Fibroblast of mammary gland (primary cell): ENCODE results near the gene STAT5A.
"Not testable (repeated sequence)": the region's sequence is repeated elsewhere in the genome, so short reads cannot be mapped to it uniquely, and the experiment has no call there.

Experiments used
- DNase-seq: peaks from one replicate; pipeline ENCODE4 v3.0.0-alpha.2; 2010; ENCODE audit warnings: low read depth
- H3K4me3 ChIP-seq: 2 replicates; pipeline ENCODE4 v1.5.1; 2011; ENCODE audit warnings: low read depth, mild to moderate bottlenecking, low read length, moderate library complexity; ENCODE audit not compliant: control insufficient read depth
- CTCF ChIP-seq: conservative IDR thresholded peaks from 2 replicates; pipeline ENCODE4 v1.5.1; 2011; ENCODE audit warnings: low read depth, low read length, inconsistent platforms; ENCODE audit not compliant: control insufficient read depth, insufficient read depth

The STAT5A gene

GRCh38 chr17:42294469-42295398, 6.4 kb downstream of the STAT5A start:
- TF ChIP-seq CTCF = no peak
- DNase-seq = no peak
- no peak overlapping the region for H3K4me3 ChIP-seq

GRCh38 chr17:42296012-42296411, 7.7 kb downstream of the STAT5A start:
- DNase-seq = no peak
- no peak overlapping the region for H3K4me3 ChIP-seq
- TF ChIP-seq CTCF = no peak

- not testable (repeated sequence) for H3K4me3 ChIP-seq, DNase-seq
These were observed 9.5 kb downstream of the STAT5A start for GRCh38 chr17:42297775-42298174.

- H3K4me3 ChIP-seq, DNase-seq: not testable (repeated sequence)
These were observed 11.1 kb downstream of the STAT5A start for GRCh38 chr17:42299361-42299760.

DNA sequence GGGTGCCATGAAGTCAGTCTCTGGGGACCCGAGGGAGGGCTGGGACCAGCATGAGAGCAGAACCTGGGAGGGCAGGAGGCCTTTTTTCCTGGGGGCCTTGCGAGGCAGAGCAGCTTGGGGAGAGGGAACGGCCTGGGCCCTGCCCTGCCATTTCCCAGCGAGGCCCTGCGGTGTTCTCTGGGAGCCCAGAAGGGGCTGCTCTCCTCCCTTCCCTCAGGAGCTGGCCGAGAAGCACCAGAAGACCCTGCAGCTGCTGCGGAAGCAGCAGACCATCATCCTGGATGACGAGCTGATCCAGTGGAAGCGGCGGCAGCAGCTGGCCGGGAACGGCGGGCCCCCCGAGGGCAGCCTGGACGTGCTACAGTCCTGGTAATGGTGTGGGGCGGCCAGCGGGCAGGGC, 11.6 kb downstream of the STAT5A start:
- DNase-seq, H3K4me3 ChIP-seq: not testable (repeated sequence)

DNA sequence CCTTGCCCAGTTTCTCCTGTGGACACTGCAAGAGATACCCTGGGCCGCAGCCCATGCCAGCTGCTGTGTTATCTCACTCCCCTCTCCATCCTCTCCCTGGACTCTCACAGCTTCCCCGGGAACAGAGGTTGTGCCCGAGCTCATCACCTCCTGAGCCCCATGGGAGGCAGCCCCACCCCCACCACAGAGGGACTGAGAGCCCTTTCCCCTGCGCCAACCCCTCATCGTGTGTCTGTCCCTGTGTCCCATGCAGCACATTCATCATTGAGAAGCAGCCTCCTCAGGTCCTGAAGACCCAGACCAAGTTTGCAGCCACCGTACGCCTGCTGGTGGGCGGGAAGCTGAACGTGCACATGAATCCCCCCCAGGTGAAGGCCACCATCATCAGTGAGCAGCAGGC, 12.7 kb downstream of the STAT5A start:
- no peak overlapping the region for H3K4me3 ChIP-seq
- TF ChIP-seq CTCF = no peak
- no peak for DNase-seq

DNA sequence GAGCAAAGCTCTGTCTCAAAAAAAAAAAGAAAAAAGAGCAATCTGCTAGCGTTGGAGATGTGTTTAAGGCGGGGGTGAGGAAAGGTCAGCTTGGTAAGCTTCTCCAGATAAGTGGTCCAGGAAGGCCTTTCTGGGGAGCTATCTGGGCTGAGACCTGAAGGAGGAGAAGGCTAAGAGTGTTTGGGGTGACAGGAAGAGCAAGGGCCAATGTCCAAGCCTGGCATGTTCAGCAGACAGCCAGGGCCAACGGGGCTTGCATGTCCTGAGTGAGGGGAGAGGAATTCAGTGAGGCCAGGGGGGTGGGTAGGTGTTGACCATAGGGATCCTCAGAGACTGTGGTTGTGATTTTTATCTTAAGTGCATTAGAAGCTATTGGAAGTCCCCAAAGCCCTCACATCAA, 15.4 kb downstream of the STAT5A start:
- DNase-seq = no peak
- no peak for TF ChIP-seq CTCF
- no peak overlapping the region for H3K4me3 ChIP-seq

- DNase-seq = no peak
- TF ChIP-seq CTCF = no peak
- H3K4me3 ChIP-seq = no peak overlapping the region
These were observed 16.1 kb downstream of the STAT5A start for GRCh38 chr17:42304187-42305030.

DNA sequence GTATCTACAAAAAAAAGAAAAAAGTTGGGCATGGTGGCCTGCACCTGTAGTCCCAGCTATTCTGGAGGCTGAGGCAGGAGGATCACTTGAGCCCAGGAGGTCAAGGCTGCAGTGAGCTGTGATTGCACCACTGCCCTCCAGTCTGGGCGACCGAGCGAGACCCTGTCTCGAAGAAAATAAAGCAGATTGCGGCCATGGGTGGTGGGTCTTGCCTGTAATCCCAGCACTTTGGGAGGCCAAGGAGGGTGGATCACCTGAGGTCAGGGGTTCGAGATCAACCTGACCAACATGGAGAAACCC, 16.7 kb downstream of the STAT5A start:
- DNase-seq, H3K4me3 ChIP-seq: not testable (repeated sequence)
